ENCODE results near the gene NPAT. TPM values are rescaled to one million over a fixed set of nuclear protein-coding genes. Genes with fewer than 3 reads are reported as not detected.

NPAT gene
- total RNA-seq (2022; extraction: Qiagen RNA extraction; ENCODE audit: low read depth) = 3.8 to 6.2 TPM (median 4.6 TPM) in 5 replicates

GRCh38 chr11:108222574-108223347 lies at the start of gene NPAT, which contains the start of gene ATM:
Gene NPAT (minus strand): TSS chr11:108222638. CDS start chr11:108222536, 102 bp downstream.
Gene ATM (plus strand): TSS chr11:108223067. CDS start chr11:108227625, 4,558 bp downstream.

GRCh38 chr11:108121274-108122155 lies 100.9 kb downstream of the NPAT start, which contains the start of gene ACAT1:
Gene ACAT1 (plus strand): TSS chr11:108121567. CDS start chr11:108121607, 40 bp downstream.

Other genes starting within 250 kb of the NPAT start
- 6.5 to 10.2 TPM (median 8.5 TPM) in 5 replicates for gene CUL5, start 213.7 kb downstream of the NPAT start, total RNA-seq (2022; extraction: Qiagen RNA extraction; ENCODE audit: low read depth)
- gene ACAT1, start 101.1 kb downstream of the NPAT start, total RNA-seq (2022; extraction: Qiagen RNA extraction; ENCODE audit: low read depth) = 62.5 to 91.5 TPM (median 65.0 TPM) in 5 replicates
- gene ATM, start 429 bp upstream of the NPAT start, total RNA-seq (2022; extraction: Qiagen RNA extraction; ENCODE audit: low read depth) = 9.4 to 15.6 TPM (median 11.0 TPM) in 5 replicates
- gene C11orf65, start 244.9 kb upstream of the NPAT start, total RNA-seq (2022; extraction: Qiagen RNA extraction; ENCODE audit: low read depth) = 0.13 to 0.54 TPM (median 0.48 TPM) in 3 of 5 replicates, not detected in the others

Data from A549 treated with CpdA at 1 μM for 4 hours (cell line).